ENCODE measurements around the gene MEMO1. TPM values are rescaled to one million over a fixed set of nuclear protein-coding genes. Genes with fewer than 3 reads are reported as not detected.
"Not testable (repeated sequence)": the region's sequence is repeated elsewhere in the genome, so short reads cannot be mapped to it uniquely, and the experiment has no call there.

The MEMO1 gene
- total RNA-seq, 1 donor from 2014 or later = 51.4 TPM

DNA sequence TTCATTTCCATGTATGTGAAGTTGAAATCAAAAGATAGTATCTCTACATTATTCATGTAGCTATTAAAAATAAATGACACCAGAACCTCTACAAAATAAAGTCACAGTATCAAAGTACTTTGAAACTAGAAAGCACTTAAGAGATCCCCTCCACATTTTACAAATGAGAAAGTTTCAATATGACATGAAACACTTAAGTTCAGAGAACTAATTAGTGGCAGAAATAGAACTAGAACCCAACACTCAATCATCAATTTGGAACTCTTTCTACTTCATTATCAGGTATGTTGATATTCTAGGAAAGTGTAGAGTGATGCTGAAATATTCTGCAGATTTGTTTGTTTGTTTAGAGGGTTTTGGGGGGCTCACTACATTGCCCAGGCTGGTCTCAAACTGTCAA is 145.6 kb downstream of the MEMO1 start:
- ATAC-seq = no peak
- intact Hi-C loops (cut with micrococcal nuclease) = no loop called here
- DNase-seq = no peak

DNA sequence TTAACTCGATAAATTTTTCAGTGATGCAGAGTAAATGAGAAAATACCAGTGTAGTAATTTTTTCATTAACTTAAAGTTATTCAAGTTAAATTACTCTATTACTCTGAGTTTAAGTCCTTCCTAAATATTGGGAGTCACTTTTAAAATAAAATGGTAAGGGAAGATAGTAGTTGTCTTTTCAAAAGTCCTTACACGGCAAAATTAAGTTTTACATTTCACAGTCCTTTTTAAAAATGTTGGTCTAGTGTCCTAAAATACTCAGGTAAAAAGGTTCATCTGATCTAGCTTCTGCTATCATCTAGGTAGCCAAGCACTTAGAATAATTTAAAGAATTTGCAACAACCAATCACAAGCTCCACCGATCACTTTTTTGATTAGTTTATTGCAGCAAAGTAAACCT is 146.9 kb downstream of the MEMO1 start:
- DNase-seq (no peak), ATAC-seq (no peak)
- intact Hi-C loops (cut with micrococcal nuclease) = no loop called here

DNA sequence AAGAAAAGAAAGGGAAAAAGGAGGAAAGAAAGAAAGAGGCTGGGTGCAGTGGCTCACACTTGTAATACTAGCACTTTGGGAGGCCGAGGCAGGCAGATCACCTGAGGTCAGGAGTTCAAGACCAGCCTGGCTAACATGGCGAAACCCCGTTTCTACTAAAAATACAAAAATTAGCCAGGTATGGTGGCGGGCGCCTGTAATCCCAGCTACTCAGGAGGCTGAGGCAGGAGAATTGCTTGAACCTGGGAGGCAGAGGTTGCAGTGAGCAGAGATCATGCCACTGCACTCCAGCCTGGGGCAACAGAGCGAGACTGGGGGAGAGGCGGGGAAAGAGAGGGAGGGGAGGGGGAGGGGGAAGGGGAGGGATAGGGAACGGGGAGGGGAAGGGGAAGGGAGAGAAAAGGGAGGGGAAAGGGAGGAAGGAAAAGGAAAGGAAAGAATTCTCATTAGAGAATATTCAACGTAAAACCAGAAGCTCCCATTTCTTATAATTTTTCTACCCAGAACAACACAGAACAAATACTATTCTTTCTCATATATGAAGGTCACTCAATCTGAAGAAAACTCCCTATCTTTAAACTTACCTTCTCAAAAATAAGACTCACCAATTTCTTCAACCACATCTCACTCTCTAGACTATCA is 147.7 kb downstream of the MEMO1 start:
- ATAC-seq; DNase-seq; intact Hi-C loops (cut with micrococcal nuclease): not testable (repeated sequence)

DNA sequence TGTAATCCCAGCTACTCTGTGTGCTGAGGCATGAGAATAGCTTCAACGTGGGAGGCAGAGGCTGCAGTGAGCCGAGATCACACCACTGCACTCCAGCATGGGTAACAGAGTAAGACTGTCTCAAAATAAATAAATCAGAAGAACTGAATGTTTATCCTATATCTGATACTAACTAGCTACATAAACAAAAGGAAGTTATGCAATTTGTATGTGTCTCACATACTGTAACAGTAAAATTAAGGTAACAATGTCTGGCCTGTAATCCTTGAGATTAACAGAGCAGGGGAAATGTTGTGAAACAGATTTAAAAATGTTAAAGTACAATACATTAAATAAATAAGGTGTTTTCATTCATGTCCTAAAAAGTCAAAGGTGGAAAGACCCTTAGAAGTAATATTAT is 150.8 kb downstream of the MEMO1 start:
- ATAC-seq = no peak
- DNase-seq = no peak
- intact Hi-C loops (cut with micrococcal nuclease) = no loop called here

DNA sequence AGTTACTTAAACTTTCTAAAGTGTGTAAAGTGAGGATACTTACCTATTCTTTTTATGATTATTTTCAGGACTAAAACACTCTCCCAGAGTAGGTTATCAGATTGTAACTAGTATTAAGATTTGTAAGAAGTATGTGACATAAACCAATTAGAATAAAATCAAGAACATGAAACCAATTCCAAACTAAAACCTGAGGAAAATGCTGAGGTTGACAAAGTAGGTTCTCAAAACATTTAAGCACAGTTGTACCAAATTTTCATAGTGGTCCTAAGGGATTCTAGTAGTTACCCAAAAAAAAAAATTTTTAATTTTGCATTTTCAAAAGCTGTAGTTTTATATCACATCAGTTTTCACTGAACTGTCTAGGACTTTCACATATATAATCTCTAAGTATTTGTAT is 157.3 kb downstream of the MEMO1 start:
- DNase-seq (no peak), ATAC-seq (no peak)
- intact Hi-C loops (cut with micrococcal nuclease) = no loop called here

DNA sequence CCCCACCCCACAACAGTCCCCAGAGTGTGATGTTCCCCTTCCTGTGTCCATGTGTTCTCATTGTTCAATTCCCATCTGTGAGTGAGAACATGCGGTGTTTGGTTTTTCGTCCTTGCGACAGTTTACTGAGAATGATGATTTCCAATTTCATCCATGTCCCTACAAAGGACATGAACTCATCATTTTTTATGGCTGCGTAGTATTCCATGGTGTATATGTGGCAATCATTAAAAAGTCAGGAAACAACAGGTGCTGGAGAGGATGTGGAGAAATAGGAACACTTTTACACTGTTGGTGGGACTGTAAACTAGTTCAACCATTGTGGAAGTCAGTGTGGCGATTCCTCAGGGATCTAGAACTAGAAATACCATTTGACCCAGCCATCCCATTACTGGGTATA is 168.7 kb downstream of the MEMO1 start:
- ATAC-seq; DNase-seq; intact Hi-C loops (cut with micrococcal nuclease): not testable (repeated sequence)

DNA sequence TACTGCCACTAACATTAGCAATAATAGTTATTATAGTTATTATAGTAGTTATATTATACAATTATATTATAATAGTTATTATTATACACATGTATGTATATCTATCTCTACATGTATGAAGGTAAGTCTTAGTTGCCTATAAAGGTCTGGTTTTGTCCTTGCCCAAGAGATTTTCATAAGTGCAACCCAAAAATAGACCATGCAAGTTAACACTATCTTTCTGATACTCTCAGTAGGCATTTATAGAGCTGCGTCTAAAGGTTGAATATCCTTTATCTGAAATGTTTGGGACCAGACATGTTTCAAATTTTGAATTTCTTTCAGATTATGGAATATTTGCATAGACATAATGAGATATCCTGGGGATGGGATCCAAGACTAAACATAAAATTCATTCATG is 175.4 kb downstream of the MEMO1 start:
- ATAC-seq (peak; percentile 54), DNase-seq (no peak)
- intact Hi-C loops (cut with micrococcal nuclease) = no loop called here

DNA sequence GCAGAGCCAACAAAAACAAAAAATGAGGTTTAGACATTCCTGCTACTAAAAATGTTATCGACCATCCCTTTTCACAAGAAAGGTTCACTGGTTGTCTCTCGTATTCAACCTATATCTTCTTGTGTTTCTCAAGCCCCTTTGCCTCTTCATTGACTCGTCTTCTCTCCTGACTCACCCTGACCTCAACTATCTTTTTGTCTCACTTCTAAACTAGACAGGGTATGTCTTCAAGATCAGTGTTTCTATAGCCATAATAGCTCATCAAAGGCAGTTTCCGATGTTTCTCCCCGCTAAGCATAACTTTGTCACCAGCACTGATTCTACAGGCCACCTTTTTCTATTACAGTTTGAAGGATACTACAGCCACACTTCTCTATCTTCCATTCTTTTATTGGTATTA is 178.4 kb downstream of the MEMO1 start:
- no peak for DNase-seq
- ATAC-seq = no peak
- intact Hi-C loops (cut with micrococcal nuclease) = no loop called here

DNA sequence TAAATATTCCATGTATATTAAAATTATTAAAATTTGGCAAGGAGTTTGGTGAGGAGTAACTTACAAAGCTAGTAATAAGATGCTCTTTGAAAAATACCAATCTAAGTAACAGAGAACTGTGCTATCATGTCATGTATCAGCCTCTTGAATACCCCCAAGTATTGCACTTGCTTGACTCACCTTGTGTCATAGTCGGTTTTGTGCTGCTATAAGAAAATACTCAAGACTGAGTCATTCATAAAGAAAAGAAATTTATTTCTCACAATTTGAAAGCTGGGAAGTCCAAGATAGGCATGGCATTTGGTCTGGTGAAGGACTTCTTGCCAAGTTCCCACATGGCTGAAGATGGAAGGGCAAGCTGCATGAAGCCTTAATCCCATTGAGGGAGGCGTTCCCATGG is 179.2 kb downstream of the MEMO1 start:
- no peak for DNase-seq
- intact Hi-C loops (cut with micrococcal nuclease) = no loop called here
- ATAC-seq = no peak

DNA sequence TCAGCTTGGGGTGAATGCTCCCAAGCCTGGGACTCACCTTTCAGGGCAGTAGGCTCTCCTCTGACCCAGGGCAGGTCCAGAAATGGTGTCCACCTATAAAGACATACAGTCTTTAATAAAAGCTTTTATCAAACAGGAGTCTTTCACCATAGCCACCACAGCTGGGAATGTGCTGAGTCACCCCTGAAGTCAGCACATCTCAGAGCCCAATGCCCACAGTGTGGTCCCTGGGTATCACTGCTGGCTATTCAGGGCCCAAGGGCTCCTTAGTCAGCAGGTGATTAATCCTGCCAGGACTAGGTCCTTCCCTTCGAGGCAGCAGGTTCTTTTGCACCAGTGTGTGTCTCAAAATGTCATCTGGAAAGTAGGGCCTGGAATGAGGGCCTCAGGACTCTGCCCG is 181.9 kb downstream of the MEMO1 start:
- intact Hi-C loops (cut with micrococcal nuclease) = no loop called here
- DNase-seq (no peak), ATAC-seq (no peak)

DNA sequence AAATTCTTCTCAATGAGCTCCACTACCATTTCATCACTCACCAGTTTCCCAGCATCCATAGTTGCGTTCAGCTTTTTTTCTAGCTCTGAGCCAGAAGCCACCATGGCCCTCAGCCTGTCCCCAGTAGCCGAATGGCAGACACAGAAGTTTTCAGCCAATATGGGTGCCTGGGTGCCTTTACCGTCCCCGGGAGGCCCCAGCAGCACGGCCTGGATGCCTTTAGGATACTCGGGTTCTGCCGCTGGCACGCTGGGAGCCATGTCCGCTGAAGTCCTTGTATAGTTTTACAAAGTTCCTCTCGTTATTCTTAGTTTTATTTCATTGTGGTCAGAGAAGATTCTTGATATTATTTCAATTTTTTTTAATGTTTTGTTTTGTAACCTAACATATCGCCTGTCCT is 187.2 kb downstream of the MEMO1 start:
- no peak for ATAC-seq
- DNase-seq = no peak
- intact Hi-C loops (cut with micrococcal nuclease) = no loop called here

DNA sequence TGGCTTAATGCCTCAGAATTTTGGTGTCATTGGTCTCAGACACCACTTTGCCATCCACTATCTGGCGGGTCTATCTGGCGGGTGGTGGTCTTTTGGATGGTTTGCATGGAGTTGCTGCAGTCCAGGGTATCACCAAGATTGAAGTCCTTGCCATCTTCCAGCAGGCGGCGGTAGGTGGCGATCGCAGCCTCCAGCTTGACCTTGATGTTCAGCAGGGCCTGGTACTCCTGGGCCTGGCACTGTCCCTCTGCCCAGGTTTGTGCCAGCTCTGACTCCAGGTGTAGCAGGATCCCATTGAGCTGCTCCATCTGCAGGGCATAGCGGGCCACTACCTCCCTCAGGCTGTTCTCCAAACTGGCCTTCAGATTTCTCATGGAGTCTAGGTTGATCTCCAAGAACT is 188.2 kb downstream of the MEMO1 start:
- DNase-seq = no peak
- intact Hi-C loops (cut with micrococcal nuclease) = no loop called here
- no peak for ATAC-seq

Other genes with a start within 250 kb of the MEMO1 start
- 42.6 TPM for gene DPY30, start 28.8 kb upstream of the MEMO1 start, total RNA-seq
- 10.4 TPM for gene SPAST, start 52.5 kb upstream of the MEMO1 start, total RNA-seq
- gene SLC30A6, start 154.9 kb upstream of the MEMO1 start, total RNA-seq = 14.4 TPM